ENCODE data around the gene TBXA2R.

DNA sequence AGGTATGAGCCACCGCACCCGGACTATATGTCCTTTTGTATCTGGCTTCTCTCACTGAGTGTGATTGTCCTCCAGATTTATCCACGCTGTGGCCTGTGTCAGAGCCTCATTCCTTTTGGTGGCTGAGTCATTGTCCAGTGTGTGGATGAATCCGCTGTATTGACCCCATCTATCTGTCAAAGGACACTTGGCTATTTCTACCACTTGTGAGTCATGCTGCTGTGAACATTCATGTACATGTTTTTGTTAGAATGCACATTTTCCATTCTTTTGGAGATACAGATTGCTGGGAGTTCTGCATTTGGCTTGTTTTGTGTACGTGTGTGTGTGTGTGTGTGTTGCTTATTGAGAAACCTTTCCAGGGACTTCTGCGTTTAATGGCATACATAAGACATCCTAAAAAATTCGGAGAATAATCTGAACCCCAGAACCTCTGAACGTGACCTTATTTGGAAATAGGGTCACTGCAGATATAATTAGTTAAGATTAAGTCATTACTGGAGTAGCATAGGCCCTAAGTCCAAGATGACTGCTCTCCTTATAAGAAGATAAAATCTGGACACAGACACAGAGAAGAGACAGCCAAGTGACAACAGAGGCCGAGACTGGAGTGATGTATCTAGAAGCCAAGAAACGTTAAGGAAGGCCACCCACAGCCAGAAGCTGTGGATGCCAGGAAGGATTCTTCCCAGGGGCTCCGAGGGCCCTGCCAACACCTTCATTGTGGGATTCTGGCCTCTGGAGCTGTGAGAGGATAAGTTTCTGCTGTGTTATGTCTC lies 26.3 kb downstream of the TBXA2R start:
- TF ChIP-seq CTCF (IDR thresholded peaks at IDR 0.05) (no peak), EP300 (IDR thresholded peaks at IDR 0.05) (no peak), POLR2A (IDR thresholded peaks at IDR 0.05) (no peak)

Measured in suprapubic skin (tissue), 3 donors.